Dermis microvascular lymphatic vessel endothelial cell (primary cell): ENCODE results near the gene ROR2. TPM values are rescaled to one million over a fixed set of nuclear protein-coding genes. Genes with fewer than 3 reads are reported as not detected.
A peak's percentile ranks its signal among the peaks of the same experiment; 100 is the strongest.
"Not testable (repeated sequence)": the region's sequence is repeated elsewhere in the genome, so short reads cannot be mapped to it uniquely, and the experiment has no call there.

Source experiments
- DNase-seq, 2 donors: peaks; one replicate each; pipeline versions ENCODE4 v3.0.0 to v3.0.0-alpha.2; 2010; ENCODE audit warnings: low read depth in 2 of 2
- total RNA-seq: library from RNA; depleted of rRNA; stranded (reverse); fragments of >200 nt; gene quantifications from 2 replicates; pipeline ENCODE4 v1.2.1, GENCODE V29; 2014

The ROR2 gene
- total RNA-seq, 1 donor from 2014 or later = not detected

- no peak for DNase-seq
These were observed 305.6 kb downstream of the ROR2 start for GRCh38 chr9:91644433-91644832.

GRCh38 chr9:91643481-91644077 lies 306.4 kb downstream of the ROR2 start:
- no peak for DNase-seq

GRCh38 chr9:91642771-91643170 lies 307.3 kb downstream of the ROR2 start:
- DNase-seq = no peak

- DNase-seq = no peak
These were observed 309.6 kb downstream of the ROR2 start for GRCh38 chr9:91640428-91640827.

- no peak for DNase-seq
These were observed 311.0 kb downstream of the ROR2 start for GRCh38 chr9:91639054-91639453.

- DNase-seq = not testable (repeated sequence)
These were observed 315.2 kb downstream of the ROR2 start for GRCh38 chr9:91634832-91635231.

GRCh38 chr9:91629718-91630117 lies 320.3 kb downstream of the ROR2 start:
- DNase-seq = no peak

- DNase-seq = no peak
These were observed 321.1 kb downstream of the ROR2 start for GRCh38 chr9:91628892-91629291.

- DNase-seq = no peak
These were observed 324.7 kb downstream of the ROR2 start for GRCh38 chr9:91625331-91625730.

- DNase-seq = no peak
These were observed 327.0 kb downstream of the ROR2 start for GRCh38 chr9:91623004-91623403.

- not testable (repeated sequence) for DNase-seq
These were observed 327.9 kb downstream of the ROR2 start for GRCh38 chr9:91622121-91622520.

GRCh38 chr9:91614044-91614443 lies 336.0 kb downstream of the ROR2 start:
- not testable (repeated sequence) for DNase-seq

GRCh38 chr9:91611582-91611981 lies 338.4 kb downstream of the ROR2 start:
- no peak for DNase-seq

- no peak for DNase-seq
These were observed 343.6 kb downstream of the ROR2 start for GRCh38 chr9:91606255-91606995.

GRCh38 chr9:91604451-91605179 lies 345.4 kb downstream of the ROR2 start:
- no peak for DNase-seq

GRCh38 chr9:91603932-91604331 lies 346.1 kb downstream of the ROR2 start:
- no peak for DNase-seq

GRCh38 chr9:91599564-91599963 lies 350.5 kb downstream of the ROR2 start:
- DNase-seq = no peak

- DNase-seq = no peak
These were observed 358.4 kb downstream of the ROR2 start for GRCh38 chr9:91591627-91592026.

- DNase-seq = peak; percentile 43 to 45
These were observed 360.9 kb downstream of the ROR2 start for GRCh38 chr9:91589101-91589553.

GRCh38 chr9:91586282-91586681 lies 363.7 kb downstream of the ROR2 start:
- no peak for DNase-seq

- no peak for DNase-seq
These were observed 366.1 kb downstream of the ROR2 start for GRCh38 chr9:91583966-91584365.

GRCh38 chr9:91583161-91583875 lies 366.7 kb downstream of the ROR2 start:
- DNase-seq = no peak
